GM19438 (cell line): Measurements from ENCODE around the gene MORC2.

ENCODE experiments used
- ATAC-seq: cut with Tn5 transposase; IDR thresholded peaks from one replicate; pipeline ENCODE4 v1.9.1; 2021; ENCODE audit warnings: low read depth; ENCODE audit not compliant: unreplicated experiment

The MORC2 gene

DNA sequence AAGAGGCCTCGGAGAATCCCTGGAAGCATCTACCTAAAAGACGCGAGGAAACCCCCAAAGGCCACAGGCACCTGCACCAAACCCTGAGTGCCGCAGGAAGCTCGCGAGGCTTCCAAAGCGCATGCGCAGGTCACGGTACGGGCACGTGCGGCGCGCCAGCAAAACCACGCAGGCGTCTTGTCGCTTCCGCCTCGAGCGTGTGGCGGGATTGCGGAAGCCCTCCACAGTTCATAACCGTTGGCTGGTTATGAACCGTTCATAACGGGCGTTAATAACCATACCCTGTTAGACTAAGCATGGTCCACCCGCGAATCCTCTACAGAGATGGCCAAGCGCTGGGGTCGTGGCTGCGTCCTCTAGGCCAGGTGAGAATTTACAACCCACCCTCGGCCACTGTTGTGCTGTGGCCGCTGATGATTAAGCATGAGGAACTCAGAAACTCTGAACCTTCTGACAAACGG lies 46.4 kb downstream of the MORC2 start:
- ATAC-seq: no peak

GRCh38 chr22:30921108-30921507 lies 47.5 kb downstream of the MORC2 start:
- ATAC-seq: no peak

- ATAC-seq: no peak
These were observed 48.2 kb downstream of the MORC2 start for GRCh38 chr22:30920407-30920806.

DNA sequence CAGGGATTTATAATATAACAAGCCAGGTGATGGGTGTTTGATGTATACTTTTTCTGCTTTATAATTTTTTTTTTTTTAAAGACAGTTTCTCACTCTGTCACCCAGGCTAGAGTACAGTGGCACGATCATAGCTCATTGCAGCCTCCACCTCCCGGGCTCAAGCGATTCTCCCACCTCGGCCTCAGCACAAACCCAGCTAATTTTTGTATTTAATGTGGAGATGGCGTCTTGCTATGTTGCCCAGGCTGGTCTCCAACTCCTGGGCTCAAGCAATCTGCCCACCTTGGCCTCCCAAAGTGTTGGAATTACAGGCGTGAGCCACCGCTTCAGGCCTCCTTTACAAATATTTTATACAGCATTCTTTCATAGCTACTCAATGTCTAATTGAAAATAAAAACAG lies 48.6 kb downstream of the MORC2 start:
- ATAC-seq: no peak

DNA sequence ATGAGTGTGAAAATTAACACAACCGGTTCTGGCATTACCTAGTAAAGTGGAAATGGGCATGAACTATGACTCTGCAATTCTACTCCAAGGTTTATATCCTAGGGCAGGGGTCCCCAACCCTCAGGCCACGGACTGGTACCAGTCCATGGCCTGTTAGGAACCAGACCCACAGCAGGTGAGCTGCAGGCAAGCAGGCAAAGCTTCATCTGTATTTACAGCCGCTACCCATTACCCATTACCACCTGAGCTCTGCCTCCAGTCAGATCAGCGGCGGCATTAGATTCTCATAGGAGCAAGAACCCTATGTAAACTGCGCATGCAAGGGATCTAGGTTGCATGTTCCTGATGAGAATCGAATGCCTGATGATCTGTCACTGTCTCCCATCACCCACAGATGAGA lies 49.8 kb downstream of the MORC2 start:
- no peak for ATAC-seq

- ATAC-seq: no peak
These were observed 58.2 kb downstream of the MORC2 start for GRCh38 chr22:30910358-30910757.

DNA sequence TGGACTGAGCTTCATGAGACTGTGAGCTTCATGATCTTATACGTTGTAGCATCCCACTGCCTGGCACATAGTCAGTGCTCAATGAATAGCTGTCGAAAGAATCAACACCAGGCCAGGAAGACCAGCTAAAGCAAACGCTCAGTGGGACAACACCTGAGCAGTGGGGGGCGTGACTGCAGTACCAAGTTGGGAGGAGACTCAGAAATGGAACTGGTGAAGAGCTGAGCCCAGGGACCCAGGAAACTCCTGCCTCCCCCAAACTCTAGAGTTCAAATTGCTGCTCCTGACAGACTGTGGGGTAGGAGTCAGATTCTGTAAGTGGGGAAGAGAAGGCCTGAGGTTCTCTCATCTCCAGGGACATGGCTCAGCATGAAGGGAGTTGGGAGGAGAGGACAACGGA lies 59.3 kb downstream of the MORC2 start:
- ATAC-seq: no peak

GRCh38 chr22:30908051-30908461 lies 60.5 kb downstream of the MORC2 start:
- ATAC-seq: no peak

DNA sequence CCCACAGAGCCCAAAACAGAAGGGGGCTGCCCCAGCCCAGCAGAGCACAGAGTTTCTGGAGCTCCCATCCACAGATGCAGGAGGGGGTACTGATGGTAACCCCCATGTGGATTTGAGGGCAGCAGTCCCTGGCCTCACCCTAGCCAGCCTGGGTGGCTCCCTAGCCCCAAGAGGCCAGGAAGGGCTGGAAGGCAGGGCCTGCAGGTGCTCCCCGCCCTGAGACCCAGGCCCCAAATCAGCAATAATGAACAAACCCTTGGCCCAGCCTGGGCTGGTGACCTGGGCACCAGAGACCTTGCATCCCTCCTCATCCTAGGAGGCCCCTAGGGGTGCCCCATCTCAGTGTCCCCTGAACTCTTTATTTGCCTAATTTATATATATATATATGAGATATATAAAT lies 61.6 kb downstream of the MORC2 start:
- no peak for ATAC-seq

DNA sequence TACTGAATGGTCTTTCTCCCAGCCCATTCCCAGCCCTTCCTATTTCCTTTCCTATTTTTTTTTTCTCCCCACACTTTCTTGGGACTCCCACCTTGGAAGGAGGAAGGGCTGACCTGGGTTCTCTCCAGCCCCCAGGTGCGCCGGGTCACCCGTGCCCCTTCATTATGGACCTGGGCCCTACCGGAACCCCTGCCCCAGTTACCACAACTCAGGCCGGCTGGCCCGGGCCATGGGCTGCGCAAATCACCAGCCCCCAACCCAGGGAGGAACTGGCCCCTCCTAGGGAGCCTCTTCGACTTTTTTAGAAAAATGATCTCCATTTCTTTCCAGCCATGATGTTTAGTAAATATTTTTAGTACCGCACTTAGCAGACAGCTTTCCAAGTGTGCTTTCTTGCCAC lies 62.2 kb downstream of the MORC2 start:
- no peak for ATAC-seq

GRCh38 chr22:30905696-30906341 lies 62.8 kb downstream of the MORC2 start:
- ATAC-seq: no peak

GRCh38 chr22:30903876-30904460 lies 64.6 kb downstream of the MORC2 start:
- ATAC-seq: no peak

DNA sequence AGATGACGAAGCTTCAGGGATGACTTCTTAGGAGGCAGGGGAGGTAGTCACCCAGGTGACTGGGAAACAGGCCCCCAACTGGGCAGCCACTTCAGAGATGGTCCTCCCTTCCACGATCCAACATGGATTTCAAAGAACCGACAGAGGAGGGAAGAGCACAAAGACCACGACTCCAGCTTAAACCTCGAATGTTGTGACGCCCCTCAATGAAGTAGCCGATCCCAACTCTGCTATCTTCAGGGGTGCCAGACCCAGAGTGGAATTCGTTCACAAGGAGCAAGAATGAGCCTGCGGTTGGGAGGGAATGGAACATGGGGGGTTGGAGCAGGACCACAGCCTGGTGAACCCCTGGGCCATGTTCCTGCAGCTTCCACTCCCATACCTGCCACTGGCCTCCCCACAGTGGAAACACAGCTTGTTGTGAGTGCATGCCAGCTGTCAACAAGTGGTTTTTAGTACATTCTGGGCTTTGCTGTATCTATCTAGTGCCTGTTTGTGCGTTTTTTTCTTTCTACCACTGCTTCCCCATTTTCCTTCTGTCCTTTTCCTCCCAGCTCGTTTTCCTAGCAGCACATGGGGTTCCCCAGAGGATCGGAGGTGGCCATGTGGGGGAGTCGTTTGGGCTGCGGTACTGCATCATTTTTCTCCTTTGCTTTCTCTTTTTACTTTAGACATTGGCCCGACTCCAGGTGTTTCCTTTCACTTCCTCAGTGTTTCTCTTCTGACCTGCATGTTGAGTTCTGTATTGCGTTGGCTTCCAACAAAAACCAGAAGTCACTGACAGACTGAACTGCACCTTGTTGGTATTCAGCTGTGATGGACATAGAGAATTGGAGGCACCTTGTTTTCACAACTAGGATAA lies 65.8 kb downstream of the MORC2 start:
- ATAC-seq: no peak

GRCh38 chr22:30894371-30894740 lies 74.2 kb downstream of the MORC2 start:
- no peak for ATAC-seq

- no peak for ATAC-seq
These were observed 74.9 kb downstream of the MORC2 start for GRCh38 chr22:30893434-30894370.

DNA sequence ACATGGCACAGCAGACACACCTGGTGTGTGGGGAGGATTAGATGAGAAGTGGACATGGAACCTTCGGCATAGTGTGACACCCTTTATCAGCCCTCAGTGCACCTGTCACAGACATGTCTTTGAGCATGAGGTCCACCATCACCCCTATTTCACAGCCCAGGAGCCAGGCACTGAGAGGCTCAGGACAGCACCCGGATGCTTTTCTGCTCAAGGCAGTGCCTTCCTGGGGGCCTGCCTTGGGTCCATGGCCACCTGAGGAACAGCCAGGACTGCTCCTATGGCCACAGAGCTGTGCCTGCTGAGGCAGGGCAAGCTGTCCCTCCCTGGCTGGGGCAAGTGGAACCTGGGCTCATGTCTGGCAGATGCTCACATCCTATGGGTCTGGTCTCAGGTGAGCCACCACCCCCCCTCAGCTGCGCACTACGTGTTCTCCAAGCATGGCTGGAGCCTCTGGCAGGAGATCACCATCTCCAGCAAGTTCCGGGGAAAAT lies 75.8 kb downstream of the MORC2 start:
- ATAC-seq: no peak

- no peak for ATAC-seq
These were observed 76.3 kb downstream of the MORC2 start for GRCh38 chr22:30892286-30892685.

DNA sequence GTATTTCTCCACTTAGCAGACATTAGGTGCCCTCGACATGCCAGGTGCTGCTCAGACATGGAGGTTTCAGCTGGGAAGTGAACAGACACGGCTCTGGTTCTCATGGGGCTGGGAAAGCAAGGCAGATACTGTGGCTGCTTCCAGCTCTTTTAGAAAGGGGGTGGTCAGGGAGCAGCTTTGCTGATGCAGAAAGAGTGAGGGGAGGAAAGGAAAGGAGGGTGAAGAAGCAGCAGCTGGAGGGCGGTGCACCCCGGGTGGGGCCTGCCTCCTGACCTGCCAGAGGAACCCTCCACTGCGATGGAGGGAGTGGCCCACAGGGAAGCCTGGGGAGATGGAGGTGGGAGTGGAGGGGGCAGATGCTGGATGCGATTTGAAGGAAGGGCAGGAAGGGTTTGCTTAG lies 76.8 kb downstream of the MORC2 start:
- no peak for ATAC-seq

GRCh38 chr22:30891443-30891755 lies 77.2 kb downstream of the MORC2 start:
- no peak for ATAC-seq

DNA sequence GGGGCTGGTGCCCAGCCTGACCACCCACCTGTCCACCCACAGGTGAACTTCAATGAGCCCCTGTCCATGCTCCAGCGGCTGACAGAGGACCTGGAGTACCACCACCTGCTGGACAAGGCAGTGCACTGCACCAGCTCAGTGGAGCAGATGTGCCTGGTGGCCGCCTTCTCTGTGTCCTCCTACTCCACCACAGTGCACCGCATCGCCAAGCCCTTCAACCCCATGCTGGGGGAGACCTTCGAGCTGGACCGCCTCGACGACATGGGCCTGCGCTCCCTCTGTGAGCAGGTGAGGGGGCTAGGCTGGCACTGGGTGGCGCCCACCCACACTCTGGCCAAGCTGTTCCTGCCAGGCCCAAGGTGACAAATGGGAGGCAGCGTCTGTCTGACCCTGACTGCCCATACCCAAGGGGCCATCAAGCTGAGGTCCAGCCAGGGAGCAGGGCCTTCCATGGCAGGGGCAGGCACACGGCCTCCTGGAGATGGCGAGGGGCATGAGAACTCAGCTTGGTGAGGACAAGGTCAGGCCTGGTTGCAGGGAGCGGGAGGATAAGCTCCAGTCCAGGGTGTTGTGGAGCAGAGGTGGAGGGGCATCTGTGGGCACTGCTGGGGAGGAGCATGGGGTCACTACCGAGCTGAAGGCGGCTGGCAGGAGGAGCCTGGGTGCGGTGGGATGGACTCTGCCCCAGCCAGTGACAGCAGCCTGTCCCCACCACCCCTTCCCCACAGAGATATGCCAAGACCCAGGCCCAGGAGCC lies 77.7 kb downstream of the MORC2 start:
- no peak for ATAC-seq
